Dendritic cell treated with granulocyte-macrophage colony-stimulating factor and Interleukin-4, amounts not matched to agents 40 ng/mL and 50 ng/mL, for 4 days (primary cell): ENCODE measurements around the gene HIC2.

ENCODE experiments used
- H3K27ac Mint-ChIP-seq: one replicate; pipeline ENCODE4 v1.8.0; 2022; ENCODE audit warnings: mild to moderate bottlenecking, mixed read lengths
- H3K27me3 Mint-ChIP-seq: one replicate; pipeline ENCODE4 v1.8.0; 2022; ENCODE audit warnings: mild to moderate bottlenecking, mixed read lengths
- H3K36me3 Mint-ChIP-seq: one replicate; pipeline ENCODE4 v1.8.0; 2022; ENCODE audit warnings: low read depth, mixed read lengths
- H3K4me1 Mint-ChIP-seq: one replicate; pipeline ENCODE4 v1.8.0; 2022; ENCODE audit warnings: low read depth, mixed read lengths
- H3K4me3 Mint-ChIP-seq: one replicate; pipeline ENCODE4 v1.8.0; 2022; ENCODE audit warnings: mild to moderate bottlenecking, moderate library complexity, mixed read lengths
- H3K9me3 Mint-ChIP-seq: one replicate; pipeline ENCODE4 v1.8.0; 2022; ENCODE audit warnings: mixed read lengths
- intact Hi-C: fragments of 100-400 bp; cut with micrococcal nuclease; formaldehyde crosslinking; loops from one replicate; pipeline ENCODE4 v1.15.0; 2022

The HIC2 gene

DNA sequence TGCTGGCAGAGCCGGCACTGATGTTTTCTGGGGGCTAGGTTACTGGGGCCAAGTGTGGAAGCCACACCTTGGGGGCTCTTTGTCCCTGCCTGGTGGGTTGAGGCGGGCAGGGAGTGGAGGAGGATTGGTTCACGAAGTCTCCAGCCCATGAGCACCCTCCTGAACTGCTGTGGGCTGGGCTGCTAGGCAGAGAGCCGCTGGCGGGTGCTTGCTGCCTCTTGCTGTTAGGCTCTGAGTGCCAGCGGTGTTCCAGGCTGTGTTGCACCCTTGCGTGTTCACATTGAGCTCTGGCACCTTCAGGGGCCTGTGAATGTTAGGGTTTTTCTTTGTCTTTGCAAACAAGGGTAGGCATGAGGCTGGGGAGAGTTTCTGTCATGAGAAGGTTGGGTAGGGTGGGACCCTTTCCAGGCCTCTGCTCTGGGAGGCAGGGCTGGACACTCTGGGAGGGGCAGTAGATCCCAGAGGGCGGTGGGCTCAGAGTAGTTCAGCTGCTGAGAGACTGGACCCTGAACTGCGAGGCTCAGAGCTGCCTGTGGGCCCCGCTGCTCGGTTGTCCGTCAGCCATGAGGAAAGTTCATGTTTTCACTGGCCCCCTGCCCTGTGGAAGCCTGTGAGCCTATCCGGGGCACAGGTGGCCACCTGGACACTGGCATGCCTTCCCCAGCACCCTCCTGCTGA lies 26.0 kb downstream of the HIC2 start:
- intact Hi-C loops: no loop called here
- Mint-ChIP-seq H3K9me3 (no peaks in the 10 kb centered on the region), H3K27ac (no peak overlapping the region), H3K4me1 (no peaks in the 10 kb centered on the region), H3K27me3 (no peaks in the 10 kb centered on the region), H3K4me3 (no peak overlapping the region), H3K36me3 (peaks cover 56% of the 10 kb centered on the region)

DNA sequence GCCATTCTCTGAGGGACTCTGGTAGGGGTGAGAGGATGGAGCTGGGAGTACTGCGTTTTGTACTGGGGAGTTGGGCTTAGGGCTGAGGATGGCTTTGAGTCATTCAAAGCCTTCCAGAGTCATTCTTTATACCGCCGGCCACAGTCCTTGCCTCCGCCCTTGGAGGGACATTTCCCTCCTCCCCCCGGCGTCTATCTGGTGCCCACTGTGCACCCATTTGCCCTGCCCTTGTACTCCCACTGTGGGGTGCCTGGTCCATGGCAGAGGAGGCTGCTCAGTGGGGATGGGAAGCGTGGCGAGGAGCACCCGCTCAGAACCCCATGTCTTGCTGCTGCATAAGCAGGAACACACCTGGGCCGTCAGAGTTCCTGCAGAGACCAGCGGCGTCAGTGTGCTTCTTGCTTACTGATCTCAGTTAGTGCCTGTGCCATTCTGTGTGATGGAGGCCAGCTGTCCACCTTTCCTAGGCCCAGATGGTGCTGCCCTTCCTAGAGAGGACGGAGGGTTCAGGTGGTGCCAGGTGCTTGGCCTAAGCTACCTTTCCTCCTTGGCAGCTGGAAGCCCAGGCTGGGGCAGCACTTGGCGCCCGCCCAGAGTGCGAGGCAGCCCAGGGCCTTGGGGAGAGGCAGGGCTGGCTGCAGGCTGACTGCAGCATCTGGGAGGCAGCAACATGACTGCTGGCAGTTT lies 26.7 kb downstream of the HIC2 start:
- Mint-ChIP-seq H3K36me3 (peaks cover 63% of the 10 kb centered on the region), H3K4me3 (no peak overlapping the region), H3K9me3 (no peaks in the 10 kb centered on the region), H3K4me1 (no peaks in the 10 kb centered on the region), H3K27ac (no peak overlapping the region), H3K27me3 (no peaks in the 10 kb centered on the region)
- intact Hi-C loops: no loop called here

DNA sequence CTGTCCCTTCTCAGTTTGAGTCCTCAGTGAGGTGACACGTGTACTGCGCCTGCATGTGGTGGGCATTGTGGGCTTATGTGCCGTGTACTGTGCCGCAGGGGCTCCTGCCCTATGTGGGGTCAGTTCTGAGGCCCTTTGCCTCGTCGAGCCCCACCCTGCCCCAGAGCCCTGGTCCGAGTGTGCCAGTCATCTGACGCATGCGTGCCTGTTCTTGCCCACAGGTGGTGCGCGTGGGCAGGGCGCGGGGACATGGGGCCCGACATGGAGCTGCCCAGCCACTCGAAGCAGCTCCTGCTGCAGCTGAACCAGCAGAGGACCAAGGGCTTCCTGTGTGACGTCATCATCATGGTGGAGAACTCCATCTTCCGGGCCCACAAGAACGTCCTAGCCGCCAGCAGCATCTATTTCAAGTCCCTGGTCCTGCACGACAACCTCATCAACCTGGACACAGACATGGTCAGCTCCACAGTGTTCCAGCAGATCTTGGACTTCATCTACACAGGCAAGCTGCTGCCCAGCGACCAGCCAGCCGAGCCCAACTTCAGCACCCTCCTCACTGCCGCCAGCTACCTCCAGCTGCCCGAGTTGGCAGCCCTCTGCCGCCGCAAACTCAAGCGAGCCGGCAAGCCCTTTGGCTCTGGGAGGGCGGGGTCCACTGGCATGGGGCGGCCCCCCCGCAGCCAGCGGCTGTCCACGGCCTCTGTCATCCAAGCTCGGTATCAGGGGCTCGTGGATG lies 27.7 kb downstream of the HIC2 start:
- no peak overlapping the region for H3K27ac Mint-ChIP-seq
- peaks cover 70% of the 10 kb centered on the region for H3K36me3 Mint-ChIP-seq
- H3K27me3 Mint-ChIP-seq: no peaks in the 10 kb centered on the region
- no peaks in the 10 kb centered on the region for H3K9me3 Mint-ChIP-seq
- intact Hi-C loops: no loop called here
- H3K4me1 Mint-ChIP-seq: no peaks in the 10 kb centered on the region
- no peak overlapping the region for H3K4me3 Mint-ChIP-seq

DNA sequence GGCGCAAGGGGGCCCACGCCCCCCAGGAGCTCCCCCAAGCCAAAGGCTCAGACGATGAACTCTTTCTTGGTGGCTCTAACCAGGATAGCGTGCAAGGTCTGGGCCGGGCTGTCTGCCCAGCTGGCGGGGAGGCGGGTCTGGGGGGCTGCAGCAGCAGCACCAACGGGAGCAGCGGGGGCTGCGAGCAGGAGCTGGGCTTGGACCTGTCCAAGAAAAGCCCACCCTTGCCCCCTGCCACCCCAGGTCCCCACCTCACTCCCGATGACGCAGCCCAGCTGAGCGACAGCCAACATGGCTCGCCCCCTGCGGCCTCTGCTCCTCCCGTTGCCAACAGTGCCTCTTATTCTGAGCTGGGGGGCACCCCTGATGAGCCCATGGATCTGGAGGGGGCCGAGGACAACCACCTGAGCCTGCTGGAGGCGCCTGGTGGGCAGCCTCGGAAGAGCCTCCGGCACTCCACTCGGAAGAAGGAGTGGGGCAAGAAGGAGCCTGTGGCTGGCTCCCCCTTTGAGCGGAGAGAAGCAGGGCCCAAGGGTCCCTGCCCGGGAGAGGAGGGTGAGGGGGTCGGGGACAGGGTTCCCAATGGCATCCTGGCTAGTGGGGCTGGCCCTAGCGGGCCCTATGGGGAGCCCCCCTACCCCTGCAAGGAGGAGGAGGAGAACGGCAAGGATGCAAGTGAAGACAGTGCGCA lies 28.4 kb downstream of the HIC2 start:
- intact Hi-C loops: no loop called here
- no peak overlapping the region for H3K27ac Mint-ChIP-seq
- H3K4me3 Mint-ChIP-seq: no peak overlapping the region
- H3K36me3 Mint-ChIP-seq: peaks cover 76% of the 10 kb centered on the region
- H3K4me1 Mint-ChIP-seq: no peaks in the 10 kb centered on the region
- H3K9me3 Mint-ChIP-seq: no peaks in the 10 kb centered on the region
- H3K27me3 Mint-ChIP-seq: no peaks in the 10 kb centered on the region

DNA sequence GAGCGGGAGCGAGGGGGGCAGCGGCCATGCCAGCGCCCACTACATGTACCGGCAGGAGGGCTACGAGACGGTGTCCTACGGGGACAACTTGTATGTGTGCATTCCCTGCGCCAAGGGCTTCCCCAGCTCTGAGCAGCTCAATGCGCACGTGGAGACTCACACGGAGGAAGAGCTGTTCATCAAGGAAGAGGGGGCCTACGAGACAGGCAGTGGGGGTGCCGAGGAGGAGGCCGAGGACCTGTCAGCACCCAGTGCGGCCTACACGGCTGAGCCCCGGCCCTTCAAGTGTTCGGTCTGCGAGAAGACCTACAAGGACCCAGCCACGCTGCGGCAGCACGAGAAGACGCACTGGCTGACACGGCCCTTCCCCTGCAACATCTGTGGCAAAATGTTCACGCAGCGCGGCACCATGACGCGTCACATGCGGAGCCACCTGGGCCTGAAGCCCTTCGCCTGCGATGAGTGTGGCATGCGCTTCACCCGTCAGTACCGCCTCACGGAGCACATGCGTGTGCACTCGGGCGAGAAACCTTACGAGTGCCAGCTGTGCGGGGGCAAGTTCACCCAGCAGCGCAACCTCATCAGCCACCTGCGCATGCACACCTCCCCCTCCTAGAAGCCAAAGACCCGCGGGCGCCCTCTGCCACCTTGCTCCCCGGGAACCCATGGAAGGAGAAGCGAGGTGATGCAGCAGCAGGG lies 29.1 kb downstream of the HIC2 start:
- intact Hi-C loops: no loop called here
- H3K27me3 Mint-ChIP-seq: no peaks in the 10 kb centered on the region
- H3K36me3 Mint-ChIP-seq: peaks cover 76% of the 10 kb centered on the region
- H3K4me1 Mint-ChIP-seq: no peaks in the 10 kb centered on the region
- H3K27ac Mint-ChIP-seq: no peak overlapping the region
- no peak overlapping the region for H3K4me3 Mint-ChIP-seq
- H3K9me3 Mint-ChIP-seq: no peaks in the 10 kb centered on the region

DNA sequence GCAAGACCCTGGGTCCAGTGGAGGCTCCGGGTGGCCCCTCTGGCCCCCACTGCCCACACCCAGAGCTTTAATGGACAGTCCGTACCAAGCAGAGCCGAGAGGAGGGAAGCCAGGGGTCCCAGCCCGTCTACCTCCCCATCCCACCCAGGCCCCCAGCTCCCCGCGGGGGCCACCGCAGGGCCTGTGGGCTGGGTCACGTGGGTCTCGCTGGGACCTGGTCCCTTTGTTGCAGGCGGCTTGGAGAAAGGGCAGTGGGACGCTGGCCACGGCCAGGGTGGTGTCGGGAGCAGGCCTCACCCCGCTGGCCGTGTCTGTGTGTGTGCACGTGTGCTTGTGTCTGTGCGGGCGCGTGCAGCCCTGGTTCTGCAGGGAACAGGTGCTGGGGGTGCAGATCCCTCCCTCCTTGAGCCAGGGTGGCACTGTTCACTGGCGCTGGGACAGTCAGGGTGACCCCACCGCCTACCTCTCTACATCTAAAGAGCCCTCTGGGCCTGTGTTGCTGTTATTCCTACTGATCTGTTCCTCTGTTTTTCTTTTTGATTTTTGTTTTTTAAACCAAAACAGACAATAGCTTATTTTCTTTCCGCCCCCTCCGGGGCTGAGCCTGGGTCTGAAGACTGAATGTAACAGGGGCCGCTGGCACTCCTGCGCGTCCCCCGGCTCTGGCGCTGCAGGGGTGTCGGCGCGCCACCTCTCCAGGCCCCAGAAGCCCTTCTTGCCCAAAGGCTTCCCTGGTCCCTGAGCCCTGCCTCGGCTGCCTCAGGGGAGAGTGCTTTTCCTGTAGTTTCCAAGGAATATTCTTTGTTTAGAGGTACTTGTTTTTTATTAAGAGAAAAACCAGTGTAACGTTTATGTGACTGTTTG lies 29.9 kb downstream of the HIC2 start:
- Mint-ChIP-seq H3K36me3 (peaks cover 76% of the 10 kb centered on the region), H3K4me3 (no peak overlapping the region), H3K27me3 (no peaks in the 10 kb centered on the region), H3K9me3 (no peaks in the 10 kb centered on the region), H3K27ac (no peak overlapping the region), H3K4me1 (no peaks in the 10 kb centered on the region)
- intact Hi-C loops: no loop called here

DNA sequence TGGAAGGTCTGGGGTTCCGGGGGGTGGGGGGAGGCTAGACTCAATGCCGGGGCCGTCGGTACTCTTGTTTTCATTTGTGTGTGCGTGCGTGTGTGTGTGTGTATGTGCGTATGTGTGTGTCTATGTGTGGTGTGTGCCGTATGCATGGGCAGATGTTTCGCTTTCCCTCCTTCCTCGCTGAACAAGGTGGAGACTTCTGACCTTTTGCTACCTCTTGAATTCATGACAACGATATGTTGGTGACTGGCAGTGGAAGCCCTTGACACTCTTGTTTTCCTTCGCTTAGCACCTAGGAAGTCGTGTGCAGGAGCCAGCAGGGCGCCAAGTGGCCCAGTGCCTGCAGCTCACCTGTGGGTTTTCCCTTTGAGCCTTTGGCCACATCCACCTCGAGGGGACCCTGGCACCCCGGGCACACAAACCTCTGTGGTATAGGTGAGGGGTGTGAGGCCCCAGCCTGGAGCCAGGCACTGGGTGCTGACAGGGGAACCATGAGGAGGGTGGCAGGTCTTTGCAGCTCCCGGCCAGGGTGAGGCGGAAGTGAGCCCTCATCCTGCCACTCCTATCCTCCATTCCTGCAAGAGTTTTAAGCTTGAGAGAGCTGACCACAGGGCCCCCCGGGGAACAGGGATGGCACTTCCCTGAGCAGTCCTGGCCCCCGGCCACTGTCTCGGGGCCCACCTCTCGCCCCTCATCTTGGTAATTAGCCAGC lies 30.7 kb downstream of the HIC2 start:
- H3K27me3 Mint-ChIP-seq: no peaks in the 10 kb centered on the region
- H3K27ac Mint-ChIP-seq: no peak overlapping the region
- H3K36me3 Mint-ChIP-seq: peaks cover 74% of the 10 kb centered on the region
- no peak overlapping the region for H3K4me3 Mint-ChIP-seq
- intact Hi-C loops: no loop called here
- no peaks in the 10 kb centered on the region for H3K4me1 Mint-ChIP-seq
- no peaks in the 10 kb centered on the region for H3K9me3 Mint-ChIP-seq

DNA sequence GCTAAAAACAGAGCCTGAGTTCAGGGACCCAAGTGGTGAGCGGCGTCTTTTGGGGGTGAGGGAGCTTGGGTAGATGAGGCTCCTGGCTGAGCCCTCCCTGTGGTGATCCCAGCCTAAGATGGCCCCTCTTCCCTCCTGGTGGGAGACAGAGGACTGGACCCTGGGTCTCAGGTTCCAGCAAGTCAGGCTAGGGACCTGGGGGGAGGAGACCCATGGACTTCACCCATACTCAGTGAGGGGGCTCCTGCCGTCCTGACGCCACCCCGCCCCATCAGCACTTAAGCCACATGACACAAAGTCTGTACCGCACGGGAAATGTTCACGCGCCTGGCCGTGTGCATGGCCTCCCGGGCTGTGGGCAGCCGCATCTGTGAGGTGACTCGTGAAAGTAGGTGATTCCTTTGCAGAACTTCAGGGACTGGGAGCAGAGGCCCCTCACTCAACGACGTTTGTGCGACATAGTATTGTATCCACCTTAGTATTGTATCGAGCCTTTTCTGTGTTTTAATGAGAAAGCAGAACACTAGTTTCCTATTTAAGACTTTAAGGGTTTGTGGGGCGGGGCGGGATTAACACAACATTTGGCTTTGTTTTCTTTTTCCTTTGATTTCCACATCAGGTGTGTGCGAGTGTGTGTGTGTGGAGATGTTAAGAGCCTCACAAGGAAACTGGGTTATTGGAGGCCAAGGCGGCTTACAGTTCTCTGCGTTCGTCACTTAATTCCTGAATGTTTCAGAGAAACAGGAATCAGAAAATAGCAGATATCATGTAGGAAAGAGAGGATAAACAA lies 31.7 kb downstream of the HIC2 start:
- H3K27ac Mint-ChIP-seq: peak overlapping the region; percentile 42
- no peaks in the 10 kb centered on the region for H3K4me1 Mint-ChIP-seq
- no peak overlapping the region for H3K4me3 Mint-ChIP-seq
- peaks cover 64% of the 10 kb centered on the region for H3K36me3 Mint-ChIP-seq
- H3K27me3 Mint-ChIP-seq: no peaks in the 10 kb centered on the region
- intact Hi-C loops: no loop called here
- no peaks in the 10 kb centered on the region for H3K9me3 Mint-ChIP-seq

DNA sequence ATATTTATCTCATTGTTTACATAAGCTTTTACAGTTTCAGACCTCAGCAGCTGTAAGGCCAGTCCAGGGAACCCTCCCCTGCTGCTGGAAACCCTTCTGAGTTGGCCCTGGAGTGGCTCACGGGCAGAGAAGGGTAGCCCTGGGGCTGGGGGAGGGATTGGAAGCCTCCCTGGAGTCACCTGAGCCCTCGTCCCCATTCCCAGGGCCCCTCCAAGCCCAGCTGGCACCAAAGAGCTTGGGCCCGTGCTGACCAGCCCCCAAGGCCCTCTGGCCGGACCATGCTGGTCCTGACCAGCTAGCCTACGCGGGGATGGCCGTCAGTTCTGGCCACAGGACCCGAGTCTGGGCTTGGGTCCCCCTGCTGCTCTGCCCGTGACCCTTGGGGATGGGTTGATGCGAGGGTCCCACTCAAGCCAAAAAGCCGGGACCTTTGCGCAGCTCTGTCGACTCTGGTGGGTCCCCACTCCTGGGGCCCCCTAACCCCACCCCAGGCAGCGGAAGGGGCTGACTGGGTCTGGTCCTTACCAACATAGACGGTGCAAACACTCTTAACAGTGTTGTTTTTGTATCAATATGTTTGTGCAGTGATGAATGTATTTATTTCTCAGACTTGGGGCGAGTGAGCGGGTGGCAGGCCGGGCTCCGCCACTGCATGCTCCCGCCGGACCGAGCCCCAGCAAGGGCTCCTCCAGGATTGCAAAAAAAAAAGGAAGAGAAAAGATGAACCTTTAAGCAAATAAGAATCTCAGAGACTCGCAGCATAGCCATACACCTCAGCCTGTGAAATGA lies 32.6 kb downstream of the HIC2 start:
- intact Hi-C loops: no loop called here
- H3K27ac Mint-ChIP-seq: no peak overlapping the region

DNA sequence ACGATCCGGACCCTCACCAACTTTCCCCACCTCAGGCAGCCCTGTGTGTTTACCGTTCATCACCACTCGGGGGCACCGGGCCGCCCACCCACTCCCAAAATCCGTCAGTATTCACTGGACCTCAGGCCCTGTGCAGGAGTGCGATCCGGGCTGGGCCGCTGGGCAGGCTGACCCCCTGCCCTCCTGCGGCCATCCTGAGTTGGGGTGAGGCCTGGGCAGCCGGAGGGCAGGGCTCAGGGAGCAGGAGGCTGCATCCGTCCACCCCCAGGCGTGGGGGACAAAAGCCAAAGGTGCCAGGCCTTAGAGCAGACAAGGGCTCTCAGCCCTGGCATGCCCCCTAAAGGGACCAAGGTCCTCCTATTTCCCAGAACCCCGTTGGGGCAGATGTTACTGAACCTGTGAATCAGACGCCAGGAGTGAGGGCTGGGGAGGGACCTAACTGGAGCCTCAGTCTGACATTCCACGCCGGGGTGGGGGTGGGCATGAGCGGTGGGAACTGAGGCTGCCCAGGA lies 33.2 kb downstream of the HIC2 start:
- Mint-ChIP-seq H3K4me3 (no peak overlapping the region), H3K4me1 (no peaks in the 10 kb centered on the region), H3K9me3 (no peaks in the 10 kb centered on the region), H3K36me3 (peaks cover 48% of the 10 kb centered on the region), H3K27ac (no peak overlapping the region), H3K27me3 (no peaks in the 10 kb centered on the region)
- intact Hi-C loops: no loop called here

More for the DNA sequence above, 32.6 kb downstream of the HIC2 start:
- peaks cover 55% of the 10 kb centered on the region for H3K36me3 Mint-ChIP-seq
- no peaks in the 10 kb centered on the region for H3K9me3 Mint-ChIP-seq
- H3K27me3 Mint-ChIP-seq: no peaks in the 10 kb centered on the region
- no peak overlapping the region for H3K4me3 Mint-ChIP-seq
- no peaks in the 10 kb centered on the region for H3K4me1 Mint-ChIP-seq

DNA sequence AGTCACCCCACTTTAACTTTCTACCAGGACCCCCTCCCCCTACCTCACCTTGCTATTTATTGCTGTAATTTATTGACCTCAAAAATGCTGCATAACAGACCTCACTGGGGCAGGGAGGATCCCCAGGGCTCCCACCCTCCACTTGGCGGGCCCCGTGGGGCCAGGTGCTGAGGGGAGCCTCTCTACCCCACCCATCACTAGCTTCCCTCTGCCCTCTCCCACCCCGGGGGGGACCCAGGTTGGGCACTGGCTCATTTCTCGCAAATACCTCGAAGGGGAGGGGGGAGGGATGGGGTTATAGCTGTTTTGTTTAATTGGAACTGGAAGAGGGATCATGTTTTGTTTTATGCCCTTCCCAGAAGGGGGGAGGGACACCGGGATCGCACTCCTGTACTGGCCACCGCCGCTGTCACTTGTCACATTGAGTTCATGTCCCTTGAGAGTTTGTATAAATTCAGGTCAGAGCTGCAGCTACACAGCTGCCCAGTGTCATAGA lies 33.7 kb downstream of the HIC2 start:
- Mint-ChIP-seq H3K4me1 (no peaks in the 10 kb centered on the region), H3K27me3 (no peaks in the 10 kb centered on the region), H3K27ac (no peak overlapping the region), H3K36me3 (peaks cover 43% of the 10 kb centered on the region), H3K9me3 (no peaks in the 10 kb centered on the region), H3K4me3 (no peak overlapping the region)
- intact Hi-C loops: no loop called here
